K562 (cell line): ENCODE data around the gene DGCR2. TPM values are rescaled to one million over a fixed set of nuclear protein-coding genes. Genes with fewer than 3 reads are reported as not detected.

Experiments
- CREBBP ChIP-seq: IDR thresholded peaks from one replicate; pipeline ENCODE4 v1.6.1; 2012; ENCODE audit warnings: low read depth, mild to moderate bottlenecking, control low read depth, inconsistent platforms, low read length
- EGR1 ChIP-seq: fragments of 450-650 bp; conservative IDR thresholded peaks from 2 replicates; pipeline ENCODE4 v1.6.1; 2017; ENCODE audit warnings: mild to moderate bottlenecking
- EP300 ChIP-seq: IDR thresholded peaks from 2 replicates; pipeline ENCODE4 v1.6.1; 2012; ENCODE audit warnings: low read length, improper control_type of control experiment
- FOS ChIP-seq: IDR thresholded peaks from 3 replicates; pipeline ENCODE4 v1.6.1; 2011; ENCODE audit not compliant: insufficient read length; ENCODE audit errors: extremely low read depth
- GATA2 ChIP-seq: sonication (generic); formaldehyde crosslinking; IDR thresholded peaks from 2 replicates; pipeline ENCODE4 v1.4.0; 2020; ENCODE audit warnings: mild to moderate bottlenecking, missing genetic modification reagents
- HCFC1 ChIP-seq: IDR thresholded peaks from 2 replicates; pipeline ENCODE4 v1.6.1; 2012; ENCODE audit warnings: low read depth, low read length, improper control_type of control experiment
- HDAC2 ChIP-seq: fragments of 450-650 bp; IDR thresholded peaks from 2 replicates; pipeline ENCODE4 v1.6.1; 2016; ENCODE audit warnings: mild to moderate bottlenecking
- HDAC6 ChIP-seq: IDR thresholded peaks from 2 replicates; pipeline ENCODE4 v1.6.1; 2012; ENCODE audit warnings: low read depth, mild to moderate bottlenecking, control low read depth, inconsistent platforms, low read length, moderate library complexity
- MCM5 ChIP-seq: fragments of 450-650 bp; IDR thresholded peaks from 2 replicates; pipeline ENCODE4 v1.6.1; 2016; ENCODE audit warnings: low read depth
- MEIS2 ChIP-seq: fragments of 450-650 bp; IDR thresholded peaks from 2 replicates; pipeline ENCODE4 v1.6.1; 2014; ENCODE audit warnings: mild to moderate bottlenecking; ENCODE audit not compliant: partially characterized antibody
- POLR2B ChIP-seq: fragments of 450-650 bp; IDR thresholded peaks from 2 replicates; pipeline ENCODE4 v1.6.1; 2018; ENCODE audit warnings: low read depth; ENCODE audit not compliant: partially characterized antibody
- PRMT5 ChIP-seq: sonication (generic); formaldehyde crosslinking; IDR thresholded peaks from 2 replicates; pipeline ENCODE4 v1.5.0; 2020; ENCODE audit warnings: missing genetic modification reagents
- PYGO2 ChIP-seq: fragments of 450-650 bp; IDR thresholded peaks from 2 replicates; pipeline ENCODE4 v1.6.1; 2016; ENCODE audit warnings: mild to moderate bottlenecking, missing genetic modification characterization, moderate library complexity, missing compliant biosample characterization
- SNRNP70 ChIP-seq: fragments of 200-400 bp; formaldehyde crosslinking; optimal IDR thresholded peaks from 2 replicates; pipeline ENCODE3; 2017; ENCODE audit warnings: low read depth, low read length
- STAT5B ChIP-seq: fragments of 250-450 bp; sonication (Bioruptor Pico); IDR thresholded peaks from 2 replicates; pipeline ENCODE4 v1.8.0; 2021; ENCODE audit warnings: mild to moderate bottlenecking, inconsistent platforms
- TOE1 ChIP-seq, 2 experiments: fragments of 450-650 bp in 1 of 2; sonication (generic) in 1 of 2; formaldehyde crosslinking in 1 of 2; IDR thresholded peaks; 2 replicates each; pipeline versions ENCODE4 v1.7.1 to v1.8.0; 2016 to 2022; ENCODE audit warnings: borderline replicate concordance in 2 of 2, mild to moderate bottlenecking in 2 of 2, antibody characterized with exemption in 1 of 2, inconsistent platforms in 1 of 2, low read depth in 1 of 2, missing genetic modification reagents in 1 of 2, moderate library complexity in 1 of 2
- U2AF1 ChIP-seq: fragments of 200-400 bp; formaldehyde crosslinking; optimal IDR thresholded peaks from 2 replicates; pipeline ENCODE3; 2017; ENCODE audit warnings: mild to moderate bottlenecking, low read depth, low read length, moderate library complexity
- YBX1 ChIP-seq: fragments of 450-650 bp; IDR thresholded peaks from 2 replicates; pipeline ENCODE4 v1.7.1; 2016; ENCODE audit warnings: mild to moderate bottlenecking
- ZFX ChIP-seq: sonication (generic); formaldehyde crosslinking; IDR thresholded peaks from 2 replicates; pipeline ENCODE4 v1.8.0; 2022; ENCODE audit warnings: mild to moderate bottlenecking, missing genetic modification reagents, moderate library complexity
- ZNF12 ChIP-seq: sonication (generic); formaldehyde crosslinking; IDR thresholded peaks from 2 replicates; pipeline ENCODE4 v1.4.0; 2020; ENCODE audit warnings: mild to moderate bottlenecking, missing genetic modification reagents
- ZNF384 ChIP-seq: IDR thresholded peaks from 2 replicates; pipeline ENCODE4 v1.6.1; 2012; ENCODE audit warnings: low read depth, low read length, improper control_type of control experiment
- ZNF717 ChIP-seq: fragments of 250-450 bp; sonication (Bioruptor Pico); IDR thresholded peaks from 2 replicates; pipeline ENCODE4 v1.5.0; 2021
- polyA plus RNA-seq, 8 experiments: library from polyadenylated mRNA; depleted of rRNA in 4 of 8; stranded (reverse) in 5 of 8; unstranded in 3 of 8; fragments of >200 nt; fragmentation: Nextera tagmentation in 2 of 8; fragmentation: Illumina TruSeq in 1 of 8; extraction: Ambion mirVana in 2 of 8; extraction: Trizol in 1 of 8; gene quantifications; 2 replicates each; pipeline versions ENCODE4 v1.2.1 to v1.2.3, GENCODE V29; 2011 to 2014; ENCODE audit warnings: inconsistent platforms in 1 of 8, missing spikeins in 1 of 8
- total RNA-seq, 7 experiments: library from RNA; depleted of rRNA in 6 of 7; stranded (reverse); fragments of >200 nt in 6 of 7; fragmentation: Illumina TruSeq in 2 of 7; extraction: Trizol in 2 of 7; gene quantifications; 2 replicates each; pipeline versions ENCODE4 v1.2.1 to v1.2.3, GENCODE V29; 2011 to 2021; ENCODE audit warnings: low replicate concordance in 1 of 7
- TF ChIP-seq, protein P1 (sequence below): sonication (generic); formaldehyde crosslinking; IDR thresholded peaks from 2 replicates; pipeline ENCODE4 v1.9.0; 2022; ENCODE audit warnings: mild to moderate bottlenecking, missing genetic modification reagents
- TF ChIP-seq, protein P2 (sequence below): fragments of 450-650 bp; formaldehyde crosslinking; IDR thresholded peaks from 2 replicates; pipeline ENCODE4 v1.4.0; 2022; ENCODE audit warnings: missing genetic modification characterization
- TF ChIP-seq, protein P3 (sequence below), 2 experiments: fragments of 450-650 bp in 1 of 2; sonication (generic) in 1 of 2; formaldehyde crosslinking in 1 of 2; IDR thresholded peaks in 1 of 2; conservative IDR thresholded peaks in 1 of 2; 2 replicates each; pipeline versions ENCODE4 v1.6.1 to v1.8.1; 2016 to 2023; ENCODE audit warnings: mild to moderate bottlenecking in 2 of 2, moderate library complexity in 2 of 2, inconsistent platforms in 1 of 2, missing genetic modification reagents in 1 of 2
- TF ChIP-seq, protein P4 (sequence below): sonication (generic); formaldehyde crosslinking; IDR thresholded peaks from 2 replicates; pipeline ENCODE4 v1.8.1; 2023; ENCODE audit warnings: mild to moderate bottlenecking, missing genetic modification reagents

Gene DGCR2
- total and polyA plus RNA-seq, 9 of the 15 experiments (the other 6 are each of a cell fraction or from before 2014, with no cell fraction given) = 0.69 to 101 (median 56.4) TPM

DNA sequence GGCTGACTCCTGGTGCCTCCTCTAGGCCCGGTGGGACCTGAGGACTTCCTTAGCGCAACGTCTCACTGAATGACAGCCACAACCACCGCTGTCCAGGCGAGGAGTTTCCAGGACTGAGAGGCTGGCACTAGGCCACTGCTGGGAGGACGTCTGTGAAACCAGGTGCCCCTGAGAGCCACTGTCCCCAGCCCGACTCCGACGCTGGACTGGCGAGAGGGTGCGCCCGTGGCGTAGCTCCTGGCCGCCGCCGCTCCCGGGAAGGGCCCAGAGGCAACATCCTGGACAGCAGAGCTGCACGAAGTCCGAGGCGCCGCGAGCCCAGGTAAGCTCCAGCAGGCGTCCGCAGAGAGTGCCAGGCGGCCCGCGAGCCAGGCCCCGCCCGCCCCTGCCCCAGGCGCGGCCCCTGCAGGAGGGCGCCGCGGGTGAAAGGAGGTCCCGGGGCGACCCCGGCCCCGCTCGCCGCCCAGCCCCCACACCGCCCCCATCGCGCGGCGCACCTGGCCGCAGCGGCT, 525 bp downstream of the DGCR2 start (continued):
- TF ChIP-seq, protein P1, sequence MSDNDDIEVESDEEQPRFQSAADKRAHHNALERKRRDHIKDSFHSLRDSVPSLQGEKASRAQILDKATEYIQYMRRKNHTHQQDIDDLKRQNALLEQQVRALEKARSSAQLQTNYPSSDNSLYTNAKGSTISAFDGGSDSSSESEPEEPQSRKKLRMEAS (CRISPR knock-in tag) = no peak
- TF ChIP-seq HCFC1 (no peak), MEIS2 (no peak), EGR1 (no peak), ZNF384 (no peak), PRMT5 (CRISPR knock-in tag) (no peak), TOE1 (IDR thresholded peaks at IDR 0.05; ENCODE audit: borderline replicate concordance) (no peak), TOE1 (CRISPR knock-in tag; IDR thresholded peaks at IDR 0.05; ENCODE audit: borderline replicate concordance, low read depth) (no peak), STAT5B (CRISPR knock-in tag) (no peak), ZNF12 (CRISPR knock-in tag) (no peak), GATA2 (CRISPR knock-in tag) (no peak), EP300 (no peak), FOS (no peak), POLR2B (no peak), HDAC2 (peak; percentile 76), YBX1 (no peak), ZFX (CRISPR knock-in tag) (no peak), MCM5 (no peak), HDAC6 (0 out of 2 replicates have a peak, but pooled peaks have one; percentile 97), PYGO2 (tag) (no peak), SNRNP70 (no peak), U2AF1 (no peak), ZNF717 (no peak), CREBBP (no peak)
- TF ChIP-seq, protein P2, sequence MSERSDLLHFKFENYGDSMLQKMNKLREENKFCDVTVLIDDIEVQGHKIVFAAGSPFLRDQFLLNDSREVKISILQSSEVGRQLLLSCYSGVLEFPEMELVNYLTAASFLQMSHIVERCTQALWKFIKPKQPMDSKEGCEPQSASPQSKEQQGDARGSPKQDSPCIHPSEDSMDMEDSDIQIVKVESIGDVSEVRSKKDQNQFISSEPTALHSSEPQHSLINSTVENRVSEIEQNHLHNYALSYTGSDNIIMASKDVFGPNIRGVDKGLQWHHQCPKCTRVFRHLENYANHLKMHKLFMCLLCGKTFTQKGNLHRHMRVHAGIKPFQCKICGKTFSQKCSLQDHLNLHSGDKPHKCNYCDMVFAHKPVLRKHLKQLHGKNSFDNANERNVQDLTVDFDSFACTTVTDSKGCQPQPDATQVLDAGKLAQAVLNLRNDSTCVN (CRISPR knock-in tag) = peak; percentile 9; the same call in 1 of the 2 replicates
- TF ChIP-seq, protein P3, sequence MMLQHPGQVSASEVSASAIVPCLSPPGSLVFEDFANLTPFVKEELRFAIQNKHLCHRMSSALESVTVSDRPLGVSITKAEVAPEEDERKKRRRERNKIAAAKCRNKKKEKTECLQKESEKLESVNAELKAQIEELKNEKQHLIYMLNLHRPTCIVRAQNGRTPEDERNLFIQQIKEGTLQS (IDR thresholded peaks at IDR 0.05) = no peak
- TF ChIP-seq, protein P3 (CRISPR knock-in tag; conservative IDR thresholded peaks at IDR 0.05) = peak; percentile 83; the same call in 1 of the 2 replicates
- TF ChIP-seq, protein P4, sequence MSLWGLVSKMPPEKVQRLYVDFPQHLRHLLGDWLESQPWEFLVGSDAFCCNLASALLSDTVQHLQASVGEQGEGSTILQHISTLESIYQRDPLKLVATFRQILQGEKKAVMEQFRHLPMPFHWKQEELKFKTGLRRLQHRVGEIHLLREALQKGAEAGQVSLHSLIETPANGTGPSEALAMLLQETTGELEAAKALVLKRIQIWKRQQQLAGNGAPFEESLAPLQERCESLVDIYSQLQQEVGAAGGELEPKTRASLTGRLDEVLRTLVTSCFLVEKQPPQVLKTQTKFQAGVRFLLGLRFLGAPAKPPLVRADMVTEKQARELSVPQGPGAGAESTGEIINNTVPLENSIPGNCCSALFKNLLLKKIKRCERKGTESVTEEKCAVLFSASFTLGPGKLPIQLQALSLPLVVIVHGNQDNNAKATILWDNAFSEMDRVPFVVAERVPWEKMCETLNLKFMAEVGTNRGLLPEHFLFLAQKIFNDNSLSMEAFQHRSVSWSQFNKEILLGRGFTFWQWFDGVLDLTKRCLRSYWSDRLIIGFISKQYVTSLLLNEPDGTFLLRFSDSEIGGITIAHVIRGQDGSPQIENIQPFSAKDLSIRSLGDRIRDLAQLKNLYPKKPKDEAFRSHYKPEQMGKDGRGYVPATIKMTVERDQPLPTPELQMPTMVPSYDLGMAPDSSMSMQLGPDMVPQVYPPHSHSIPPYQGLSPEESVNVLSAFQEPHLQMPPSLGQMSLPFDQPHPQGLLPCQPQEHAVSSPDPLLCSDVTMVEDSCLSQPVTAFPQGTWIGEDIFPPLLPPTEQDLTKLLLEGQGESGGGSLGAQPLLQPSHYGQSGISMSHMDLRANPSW (CRISPR knock-in tag) = peak; percentile 95
